Activated CD4-positive, alpha-beta T cell treated with anti-CD3 and anti-CD28 coated beads for 48 hours (primary cell): ENCODE results near the gene MARS2.
A peak's percentile ranks its signal among the peaks of the same experiment; 100 is the strongest.
"Not testable (repeated sequence)": the region's sequence is repeated elsewhere in the genome, so short reads cannot be mapped to it uniquely, and the experiment has no call there.

Source experiments
- DNase-seq: peaks from one replicate; pipeline ENCODE4 v3.0.0-alpha.2; 2020

The MARS2 gene

GRCh38 chr2:197705121-197705911 lies at the start of gene MARS2:
MARS2 (plus strand) TSS chr2:197705369; CDS start chr2:197705406, 37 bp downstream.
- DNase-seq, result peak; percentile 93

- DNase-seq, result no peak
Observed at GRCh38 chr2:197657562-197657961, 47.6 kb upstream of the MARS2 start.

- DNase-seq, result no peak
Observed at GRCh38 chr2:197661626-197662025, 43.5 kb upstream of the MARS2 start.

- DNase-seq, result no peak
Observed at GRCh38 chr2:197666277-197666676, 38.9 kb upstream of the MARS2 start.

GRCh38 chr2:197668296-197668695 lies 36.9 kb upstream of the MARS2 start:
- DNase-seq, result no peak

GRCh38 chr2:197669077-197669476 lies 36.1 kb upstream of the MARS2 start:
- DNase-seq, result no peak

- DNase-seq, result no peak
Observed at GRCh38 chr2:197672371-197672893, 32.7 kb upstream of the MARS2 start.

GRCh38 chr2:197673106-197673505 lies 32.1 kb upstream of the MARS2 start:
- no peak for DNase-seq

- no peak for DNase-seq
Observed at GRCh38 chr2:197673606-197674005, 31.6 kb upstream of the MARS2 start.

- no peak for DNase-seq
Observed at GRCh38 chr2:197674060-197674459, 31.1 kb upstream of the MARS2 start.

GRCh38 chr2:197674591-197674990 lies 30.6 kb upstream of the MARS2 start:
- DNase-seq, result no peak

- no peak for DNase-seq
Observed at GRCh38 chr2:197675246-197675645, 29.9 kb upstream of the MARS2 start, which contains the start of gene RFTN2. RFTN2 (minus strand) TSS chr2:197675587; CDS start chr2:197675458, 129 bp downstream.

- no peak for DNase-seq
Observed at GRCh38 chr2:197675711-197676188, 29.4 kb upstream of the MARS2 start.

GRCh38 chr2:197677056-197677455 lies 28.1 kb upstream of the MARS2 start:
- DNase-seq, result no peak

- no peak for DNase-seq
Observed at GRCh38 chr2:197677483-197677882, 27.7 kb upstream of the MARS2 start.

- not testable (repeated sequence) for DNase-seq
Observed at GRCh38 chr2:197695206-197695605, 10.0 kb upstream of the MARS2 start.

GRCh38 chr2:197695971-197696370 lies 9.2 kb upstream of the MARS2 start:
- DNase-seq, result not testable (repeated sequence)

- DNase-seq, result not testable (repeated sequence)
Observed at GRCh38 chr2:197696571-197696970, 8.6 kb upstream of the MARS2 start.

GRCh38 chr2:197699724-197700123 lies 5.4 kb upstream of the MARS2 start:
- not testable (repeated sequence) for DNase-seq

- peak; percentile 34 for DNase-seq
Observed at GRCh38 chr2:197700960-197701359, 4.2 kb upstream of the MARS2 start.

GRCh38 chr2:197704434-197705120 lies 592 bp upstream of the MARS2 start:
- DNase-seq, result no peak

GRCh38 chr2:197705912-197706838 lies 1.0 kb downstream of the MARS2 start:
- DNase-seq, result peak; percentile 22

GRCh38 chr2:197706839-197707207 lies 1.7 kb downstream of the MARS2 start:
- DNase-seq, result no peak
